Measurements from ENCODE around the gene TOR1AIP2.

The TOR1AIP2 gene

GRCh38 chr1:179823693-179824092 lies 53.9 kb downstream of the TOR1AIP2 start:
- Mint-ChIP-seq H3K27me3 (no peaks in the 10 kb centered on the region), H3K27ac (no peak overlapping the region), H3K9me3 (no peaks in the 10 kb centered on the region), H3K4me1 (ENCODE audit: low read depth) (no peaks in the 10 kb centered on the region), H3K36me3 (ENCODE audit: low read depth) (no peaks in the 10 kb centered on the region), H3K4me3 (no peak overlapping the region)

GRCh38 chr1:179822065-179822464 lies 55.5 kb downstream of the TOR1AIP2 start:
- H3K36me3 Mint-ChIP-seq (ENCODE audit: low read depth), result no peaks in the 10 kb centered on the region
- no peak overlapping the region for H3K4me3 Mint-ChIP-seq
- H3K27ac Mint-ChIP-seq, result no peak overlapping the region

DNA sequence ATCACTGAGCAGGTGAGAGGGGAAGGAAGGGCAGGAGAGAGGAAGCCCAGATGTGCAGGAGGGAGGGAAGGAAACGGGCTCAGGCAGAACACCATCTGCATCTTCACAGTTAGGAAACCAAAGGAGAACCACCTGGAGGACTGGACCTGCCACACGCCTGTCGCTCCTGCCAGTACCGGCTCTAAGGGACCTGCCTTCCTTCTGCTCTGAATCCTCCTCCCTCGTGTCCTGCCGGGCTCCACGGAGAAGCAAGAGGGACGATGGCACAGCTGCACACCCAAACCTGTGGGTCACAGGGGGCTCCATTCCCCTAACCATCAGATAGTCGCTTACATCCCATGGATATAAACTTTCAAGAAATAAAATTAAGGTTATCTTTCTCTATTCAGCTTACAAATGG lies 56.1 kb downstream of the TOR1AIP2 start:
- Mint-ChIP-seq H3K9me3 (no peaks in the 10 kb centered on the region), H3K27me3 (no peaks in the 10 kb centered on the region), H3K36me3 (ENCODE audit: low read depth) (no peaks in the 10 kb centered on the region), H3K4me1 (ENCODE audit: low read depth) (no peaks in the 10 kb centered on the region), H3K4me3 (no peak overlapping the region), H3K27ac (no peak overlapping the region)

More at GRCh38 chr1:179822065-179822464, 55.5 kb downstream of the TOR1AIP2 start:
- Mint-ChIP-seq H3K27me3 (no peaks in the 10 kb centered on the region), H3K9me3 (no peaks in the 10 kb centered on the region), H3K4me1 (ENCODE audit: low read depth) (no peaks in the 10 kb centered on the region)

DNA sequence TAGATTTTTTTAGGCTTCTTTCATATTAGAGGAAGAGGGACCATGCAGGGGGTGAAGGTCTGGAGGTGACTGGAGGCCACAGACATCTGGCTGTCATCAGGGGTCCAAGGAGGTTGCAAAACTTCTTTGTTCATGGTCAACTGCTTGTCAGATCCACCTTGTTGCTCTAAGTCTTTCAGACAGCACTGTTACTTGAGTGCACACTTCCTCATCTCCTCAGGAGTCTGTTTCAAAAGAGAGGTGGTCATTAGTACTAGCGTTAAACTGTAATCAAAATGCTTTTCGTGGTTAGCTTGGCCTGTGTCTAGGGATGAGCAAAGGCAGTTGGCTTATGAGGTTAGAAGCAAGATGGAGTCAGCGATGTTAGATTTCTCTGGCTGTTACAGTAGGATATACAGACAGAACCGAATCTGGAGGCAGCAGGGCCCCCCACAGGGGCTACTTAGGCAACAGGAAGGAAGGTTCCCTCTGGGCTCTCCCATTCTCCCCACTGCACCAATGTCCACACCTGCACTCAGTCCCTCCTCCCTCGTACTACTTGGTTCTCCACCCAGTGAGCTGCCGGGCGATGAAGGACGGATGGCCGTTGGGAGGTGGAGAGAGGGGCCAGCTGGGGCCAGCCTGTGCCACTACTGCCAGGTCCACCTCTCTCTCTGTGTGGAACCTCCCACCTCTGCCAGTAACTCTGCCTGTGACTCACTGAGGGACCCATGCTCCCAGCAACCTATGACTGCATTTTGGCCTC lies 57.2 kb downstream of the TOR1AIP2 start:
- no peaks in the 10 kb centered on the region for H3K36me3 Mint-ChIP-seq (ENCODE audit: low read depth)
- no peak overlapping the region for H3K27ac Mint-ChIP-seq
- H3K27me3 Mint-ChIP-seq, result no peaks in the 10 kb centered on the region
- no peaks in the 10 kb centered on the region for H3K9me3 Mint-ChIP-seq
- no peak overlapping the region for H3K4me3 Mint-ChIP-seq
- H3K4me1 Mint-ChIP-seq (ENCODE audit: low read depth), result peaks cover 7% of the 10 kb centered on the region

DNA sequence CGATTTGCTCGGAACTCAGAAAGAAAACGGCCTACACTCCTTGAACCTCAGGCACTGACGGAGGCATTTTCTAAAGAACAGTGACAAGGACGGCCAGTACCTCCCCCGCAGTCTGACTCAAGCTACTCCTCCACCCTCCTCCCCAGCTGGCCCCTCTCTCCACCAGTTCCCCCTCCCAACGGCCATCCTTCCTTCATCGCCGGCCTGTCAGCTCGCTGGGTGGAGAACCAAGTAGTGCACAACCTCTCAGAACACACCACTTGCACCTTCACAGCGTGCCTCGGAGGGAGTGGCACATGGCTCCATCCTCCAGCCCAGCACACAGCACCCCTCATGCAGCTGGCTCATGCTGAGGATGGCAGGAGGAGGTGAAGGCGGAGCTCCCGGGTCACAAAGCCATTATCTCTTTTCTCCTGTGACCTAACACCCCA lies 58.8 kb downstream of the TOR1AIP2 start:
- Mint-ChIP-seq H3K36me3 (ENCODE audit: low read depth) (no peaks in the 10 kb centered on the region), H3K9me3 (no peaks in the 10 kb centered on the region), H3K4me1 (ENCODE audit: low read depth) (peaks cover 21% of the 10 kb centered on the region), H3K27ac (no peak overlapping the region), H3K4me3 (no peak overlapping the region), H3K27me3 (no peaks in the 10 kb centered on the region)

- H3K27me3 Mint-ChIP-seq, result no peaks in the 10 kb centered on the region
- no peaks in the 10 kb centered on the region for H3K36me3 Mint-ChIP-seq (ENCODE audit: low read depth)
- peaks cover 21% of the 10 kb centered on the region for H3K4me1 Mint-ChIP-seq (ENCODE audit: low read depth)
- no peak overlapping the region for H3K4me3 Mint-ChIP-seq
- H3K9me3 Mint-ChIP-seq, result no peaks in the 10 kb centered on the region
- H3K27ac Mint-ChIP-seq, result no peak overlapping the region
Observed at GRCh38 chr1:179818260-179818659, 59.3 kb downstream of the TOR1AIP2 start.

DNA sequence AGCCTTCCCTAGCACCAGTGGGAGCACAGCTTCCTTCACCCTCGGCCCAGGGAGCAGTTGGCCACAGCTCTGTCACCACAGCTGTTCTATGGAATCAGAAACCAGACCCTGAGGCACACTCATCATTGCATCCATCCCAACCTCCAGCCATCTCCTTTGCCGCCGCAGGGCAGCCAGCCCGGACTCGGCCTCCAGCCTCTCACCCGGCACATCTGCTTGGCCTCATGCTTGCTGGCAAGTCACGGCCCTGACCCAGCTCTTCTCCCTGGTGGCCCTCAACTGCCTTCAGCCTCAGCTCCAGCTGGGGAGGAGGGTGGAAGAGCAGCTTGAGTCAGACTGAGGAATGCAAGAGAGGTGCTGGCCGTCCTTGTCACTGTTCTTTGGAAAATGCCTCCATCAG lies 59.8 kb downstream of the TOR1AIP2 start:
- Mint-ChIP-seq H3K36me3 (ENCODE audit: low read depth) (no peaks in the 10 kb centered on the region), H3K4me3 (no peak overlapping the region), H3K27me3 (no peaks in the 10 kb centered on the region), H3K27ac (no peak overlapping the region), H3K9me3 (no peaks in the 10 kb centered on the region), H3K4me1 (ENCODE audit: low read depth) (peaks cover 21% of the 10 kb centered on the region)

- peaks cover 21% of the 10 kb centered on the region for H3K4me1 Mint-ChIP-seq (ENCODE audit: low read depth)
Observed at GRCh38 chr1:179817056-179817455, 60.5 kb downstream of the TOR1AIP2 start.

GRCh38 chr1:179816196-179816960 lies 61.2 kb downstream of the TOR1AIP2 start:
- Mint-ChIP-seq H3K4me3 (peak overlapping the region; percentile 87), H3K4me1 (ENCODE audit: low read depth) (peaks cover 21% of the 10 kb centered on the region), H3K9me3 (no peaks in the 10 kb centered on the region), H3K36me3 (ENCODE audit: low read depth) (no peaks in the 10 kb centered on the region), H3K27me3 (no peaks in the 10 kb centered on the region), H3K27ac (no peak overlapping the region)

More at GRCh38 chr1:179817056-179817455, 60.5 kb downstream of the TOR1AIP2 start:
- Mint-ChIP-seq H3K4me3 (no peak overlapping the region), H3K27me3 (no peaks in the 10 kb centered on the region), H3K9me3 (no peaks in the 10 kb centered on the region), H3K36me3 (ENCODE audit: low read depth) (no peaks in the 10 kb centered on the region), H3K27ac (no peak overlapping the region)

DNA sequence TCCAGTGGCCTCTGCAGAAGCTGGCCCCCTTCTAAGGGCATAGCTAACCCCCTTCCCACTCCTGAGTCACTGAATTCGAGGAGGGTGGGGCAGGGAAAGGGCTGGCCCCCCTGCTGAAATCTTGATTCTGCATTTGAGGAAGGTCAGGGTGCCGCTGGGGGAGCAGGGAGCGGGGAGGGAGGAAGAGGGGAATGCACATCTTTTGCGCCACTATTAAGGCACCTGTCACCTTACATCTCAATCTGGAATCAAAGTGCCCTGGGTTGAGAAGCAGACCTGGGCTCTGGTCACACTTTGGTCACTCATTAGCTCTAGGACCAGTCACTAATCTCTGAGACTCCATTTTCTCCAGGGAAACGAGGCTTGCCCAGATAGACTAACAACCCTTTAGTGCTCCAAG lies 62.0 kb downstream of the TOR1AIP2 start:
- no peaks in the 10 kb centered on the region for H3K27me3 Mint-ChIP-seq
- H3K9me3 Mint-ChIP-seq, result no peaks in the 10 kb centered on the region
- peak overlapping the region; percentile 87 for H3K4me3 Mint-ChIP-seq
- H3K27ac Mint-ChIP-seq, result no peak overlapping the region
- no peaks in the 10 kb centered on the region for H3K36me3 Mint-ChIP-seq (ENCODE audit: low read depth)
- peaks cover 21% of the 10 kb centered on the region for H3K4me1 Mint-ChIP-seq (ENCODE audit: low read depth)

- Mint-ChIP-seq H3K4me1 (ENCODE audit: low read depth) (peaks cover 26% of the 10 kb centered on the region), H3K27me3 (peaks cover 4% of the 10 kb centered on the region), H3K27ac (no peak overlapping the region)
Observed at GRCh38 chr1:179814546-179814838, 63.1 kb downstream of the TOR1AIP2 start.

DNA sequence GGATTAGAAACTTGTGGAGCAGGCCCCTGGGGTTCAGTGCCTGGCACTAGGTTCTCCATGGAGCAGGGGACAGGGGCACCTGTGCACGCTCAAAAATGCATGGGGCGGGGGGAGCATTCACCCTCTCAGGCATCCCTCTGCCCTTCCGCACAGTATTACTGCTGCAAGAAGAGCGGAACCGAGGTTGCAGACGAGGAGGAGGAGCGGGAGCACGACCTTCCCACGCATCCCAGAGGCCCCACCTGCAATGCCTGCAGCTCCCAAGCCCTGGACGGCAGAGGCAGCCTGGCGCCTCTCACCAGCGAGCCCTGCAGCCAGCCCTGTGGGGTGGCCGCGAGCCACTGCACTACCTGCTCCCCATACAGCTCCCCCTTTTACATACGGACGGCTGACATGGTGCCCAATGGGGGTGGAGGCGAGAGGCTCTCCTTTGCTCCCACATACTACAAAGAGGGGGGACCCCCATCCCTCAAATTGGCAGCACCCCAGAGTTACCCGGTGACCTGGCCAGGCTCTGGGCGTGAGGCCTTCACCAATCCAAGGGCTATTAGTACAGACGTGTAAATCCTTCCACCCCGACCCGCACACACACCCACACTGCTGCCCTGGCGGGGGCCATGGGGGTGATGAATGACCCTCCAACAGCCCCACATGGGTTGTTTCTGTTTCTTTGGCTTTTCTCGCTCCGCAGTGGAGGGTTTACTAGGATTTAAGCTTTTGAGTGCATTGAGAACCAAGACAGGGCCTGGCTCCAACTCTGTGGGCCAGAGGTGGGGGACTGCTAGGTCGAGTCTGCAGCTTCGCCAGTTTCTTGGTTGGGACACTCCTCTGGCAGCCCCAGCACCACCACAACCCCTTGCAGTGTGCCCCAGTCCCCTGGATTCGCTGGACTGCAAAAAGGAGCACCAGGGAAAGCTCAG lies 63.7 kb downstream of the TOR1AIP2 start:
- Mint-ChIP-seq H3K9me3 (no peaks in the 10 kb centered on the region), H3K4me3 (peak overlapping the region; percentile 87), H3K36me3 (ENCODE audit: low read depth) (no peaks in the 10 kb centered on the region), H3K27ac (no peak overlapping the region), H3K4me1 (ENCODE audit: low read depth) (peaks cover 26% of the 10 kb centered on the region), H3K27me3 (peaks cover 4% of the 10 kb centered on the region)

More at GRCh38 chr1:179814546-179814838, 63.1 kb downstream of the TOR1AIP2 start:
- Mint-ChIP-seq H3K4me3 (peak overlapping the region; percentile 87), H3K9me3 (no peaks in the 10 kb centered on the region), H3K36me3 (ENCODE audit: low read depth) (no peaks in the 10 kb centered on the region)

DNA sequence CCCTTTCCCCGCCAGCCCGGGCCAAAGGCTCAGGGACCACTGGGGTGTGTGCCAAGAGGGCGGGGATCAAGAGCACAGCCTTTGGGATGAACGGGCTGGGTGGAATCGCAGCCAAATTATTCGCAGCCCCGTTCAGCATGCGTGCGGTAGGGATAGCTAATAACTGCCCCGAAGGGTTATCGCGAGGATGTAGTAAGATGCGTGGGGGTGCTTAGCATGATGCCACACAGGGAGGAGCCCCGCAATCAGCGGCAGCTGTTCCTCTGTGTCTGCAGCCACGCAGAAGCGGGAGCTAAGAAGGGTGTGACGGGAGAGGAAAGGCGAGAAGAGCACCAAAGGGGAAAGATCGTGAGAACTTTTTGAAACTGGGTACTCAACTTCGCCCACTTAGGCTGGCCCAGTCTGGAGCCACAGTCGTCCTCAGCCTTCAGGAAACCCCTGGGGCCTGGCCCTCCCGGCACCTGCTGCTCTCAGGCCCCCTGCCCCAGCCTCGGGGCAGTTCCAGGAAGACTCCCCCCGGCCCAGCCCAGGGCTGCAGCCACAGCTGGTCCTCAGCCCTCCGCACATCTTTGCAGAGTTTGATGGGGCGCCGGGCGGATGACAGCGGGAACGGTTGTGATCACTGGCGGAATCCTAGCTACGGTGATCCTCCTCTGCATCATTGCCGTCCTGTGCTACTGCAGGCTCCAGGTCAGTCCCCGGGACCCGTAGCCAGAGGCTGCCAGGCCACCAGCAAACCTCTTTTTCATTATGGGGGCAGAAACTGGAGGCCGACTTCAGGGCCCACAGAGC lies 64.9 kb downstream of the TOR1AIP2 start:
- Mint-ChIP-seq H3K9me3 (no peaks in the 10 kb centered on the region), H3K27me3 (peaks cover 4% of the 10 kb centered on the region), H3K36me3 (ENCODE audit: low read depth) (no peaks in the 10 kb centered on the region), H3K4me3 (no peak overlapping the region), H3K4me1 (ENCODE audit: low read depth) (peaks cover 26% of the 10 kb centered on the region), H3K27ac (no peak overlapping the region)

- Mint-ChIP-seq H3K36me3 (ENCODE audit: low read depth) (no peaks in the 10 kb centered on the region), H3K4me1 (ENCODE audit: low read depth) (peaks cover 18% of the 10 kb centered on the region), H3K9me3 (no peaks in the 10 kb centered on the region), H3K27me3 (peaks cover 4% of the 10 kb centered on the region), H3K27ac (no peak overlapping the region), H3K4me3 (no peak overlapping the region)
Observed at GRCh38 chr1:179810367-179810715, 67.3 kb downstream of the TOR1AIP2 start.
